Measurements from ENCODE around the gene TRAF1. TPM values are rescaled to one million over a fixed set of nuclear protein-coding genes. Genes with fewer than 3 reads are reported as not detected.

TRAF1 gene
- total RNA-seq, 1 donor: 2.2 TPM

DNA sequence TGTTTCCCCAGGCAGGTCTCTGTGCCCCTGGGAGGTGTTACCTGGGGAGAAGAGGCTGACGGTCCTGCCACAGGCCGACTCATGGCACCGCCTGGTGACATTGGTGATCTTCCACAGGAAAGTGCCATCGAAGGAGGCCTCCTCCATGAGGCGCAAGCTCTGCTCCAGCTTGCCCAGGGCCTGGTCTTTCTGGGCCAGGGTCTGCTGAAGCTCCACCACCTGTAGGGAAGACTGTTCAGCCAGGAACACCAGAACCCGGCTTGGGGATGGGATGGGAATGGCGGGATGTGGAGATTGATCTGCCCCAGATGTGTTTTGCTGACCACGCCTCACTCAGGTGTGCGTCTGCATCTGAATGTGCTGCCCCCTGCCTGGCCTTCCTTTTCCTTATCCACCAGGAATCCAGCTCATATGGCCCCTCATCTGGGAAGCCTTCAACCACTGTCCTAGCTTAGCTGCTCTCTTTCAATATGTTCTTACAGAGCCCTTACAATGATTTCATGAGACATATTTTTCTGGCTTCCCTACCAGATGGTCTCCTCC, 15.2 kb downstream of the TRAF1 start:
- no peak for DNase-seq (ENCODE audit: low read depth in 2 of 3, low spot score in 2 of 3)

DNA sequence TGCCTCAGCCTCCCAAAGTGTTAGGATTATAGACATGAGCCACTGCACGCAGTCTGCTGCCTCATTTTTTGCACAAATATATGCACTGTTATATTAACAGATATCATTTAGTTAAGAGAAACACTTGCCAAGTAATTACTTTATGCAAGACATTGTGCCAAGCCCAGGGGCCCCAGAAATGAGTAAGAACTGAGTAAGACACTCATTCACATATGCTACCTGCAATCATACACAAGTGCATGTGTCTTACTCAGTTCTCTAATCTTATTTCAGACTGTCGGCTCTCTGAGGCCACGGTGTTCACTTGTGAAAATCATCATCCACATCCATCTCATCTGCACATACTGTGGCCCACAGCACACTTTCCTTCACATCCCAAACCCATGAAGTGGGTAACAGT, 16.0 kb downstream of the TRAF1 start:
- DNase-seq (ENCODE audit: low read depth in 2 of 3, low spot score in 2 of 3): no peak

- DNase-seq (ENCODE audit: low read depth in 2 of 3, low spot score in 2 of 3): peak in 2 of 3 donors; percentile 44 to 74
Observed at GRCh38 chr9:120909904-120910303, 16.7 kb downstream of the TRAF1 start.

GRCh38 chr9:120905315-120906164, 21.1 kb downstream of the TRAF1 start:
- DNase-seq (ENCODE audit: low read depth in 2 of 3, low spot score in 2 of 3): no peak

DNA sequence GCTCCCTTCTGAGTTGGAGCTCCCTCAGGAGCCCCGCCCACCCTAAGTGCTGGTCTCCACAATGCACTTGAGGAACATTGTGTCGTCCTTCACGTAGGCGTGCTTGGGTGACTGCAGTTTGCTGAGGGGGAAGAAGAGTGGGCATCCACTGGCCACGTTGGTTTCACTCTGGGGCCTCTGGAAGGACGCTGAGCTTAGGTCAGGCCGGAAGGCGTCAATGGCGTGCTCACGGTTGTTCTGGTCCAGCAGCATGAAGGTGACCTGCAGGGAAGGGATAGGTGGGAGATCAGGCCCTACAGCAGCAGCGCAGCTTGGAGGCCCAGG, 21.7 kb downstream of the TRAF1 start:
- no peak for DNase-seq (ENCODE audit: low read depth in 2 of 3, low spot score in 2 of 3)

DNA sequence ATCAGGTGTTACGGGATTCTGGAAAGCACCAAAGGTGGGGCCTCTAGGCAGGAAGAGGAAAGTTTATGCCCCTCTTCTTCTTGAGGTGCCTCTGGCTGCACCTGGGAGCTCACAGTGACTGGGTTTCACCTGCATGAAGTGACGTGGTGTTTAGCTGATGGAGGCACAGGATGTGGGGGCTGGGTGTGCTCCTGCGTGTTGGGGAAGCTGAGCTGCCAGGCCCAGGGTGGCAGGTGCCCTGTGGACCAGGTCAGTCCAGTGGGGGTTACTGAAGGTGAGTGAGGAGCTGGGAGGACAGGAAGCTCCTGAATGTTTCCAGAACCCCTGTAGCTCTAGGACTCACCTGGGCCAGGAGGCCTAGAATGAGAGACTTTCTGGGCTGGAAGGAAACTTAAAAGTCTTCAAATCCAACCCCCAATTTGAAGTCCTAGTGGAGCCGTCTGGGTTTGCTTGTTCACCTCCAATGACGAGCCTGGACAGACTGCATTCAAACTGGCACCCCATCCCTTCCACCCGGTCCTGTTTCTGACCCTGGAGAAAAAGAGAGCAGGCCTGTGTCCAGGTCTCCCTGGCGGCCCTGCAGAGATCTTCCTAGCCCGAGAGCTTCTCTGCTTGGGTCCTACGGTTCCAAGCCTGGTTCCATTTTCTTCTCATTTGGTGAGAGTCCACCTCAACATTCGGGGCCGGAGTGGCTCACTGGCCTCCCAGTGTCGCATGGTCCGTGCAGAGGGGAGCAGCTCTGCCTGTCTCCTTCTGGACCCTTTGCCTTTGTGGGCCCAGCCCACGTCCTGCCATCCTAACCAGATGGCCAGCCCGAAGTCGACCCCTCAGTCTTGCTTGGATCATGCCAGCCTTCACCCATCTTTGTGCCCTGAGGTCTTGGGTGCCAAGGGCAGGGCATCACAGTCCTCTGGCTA, 22.3 kb downstream of the TRAF1 start:
- DNase-seq (ENCODE audit: low read depth in 2 of 3, low spot score in 2 of 3): peak in 1 of 3 donors; percentile 57

- no peak for DNase-seq (ENCODE audit: low read depth in 2 of 3, low spot score in 2 of 3)
Observed at GRCh38 chr9:120902569-120903535, 23.7 kb downstream of the TRAF1 start.

DNA sequence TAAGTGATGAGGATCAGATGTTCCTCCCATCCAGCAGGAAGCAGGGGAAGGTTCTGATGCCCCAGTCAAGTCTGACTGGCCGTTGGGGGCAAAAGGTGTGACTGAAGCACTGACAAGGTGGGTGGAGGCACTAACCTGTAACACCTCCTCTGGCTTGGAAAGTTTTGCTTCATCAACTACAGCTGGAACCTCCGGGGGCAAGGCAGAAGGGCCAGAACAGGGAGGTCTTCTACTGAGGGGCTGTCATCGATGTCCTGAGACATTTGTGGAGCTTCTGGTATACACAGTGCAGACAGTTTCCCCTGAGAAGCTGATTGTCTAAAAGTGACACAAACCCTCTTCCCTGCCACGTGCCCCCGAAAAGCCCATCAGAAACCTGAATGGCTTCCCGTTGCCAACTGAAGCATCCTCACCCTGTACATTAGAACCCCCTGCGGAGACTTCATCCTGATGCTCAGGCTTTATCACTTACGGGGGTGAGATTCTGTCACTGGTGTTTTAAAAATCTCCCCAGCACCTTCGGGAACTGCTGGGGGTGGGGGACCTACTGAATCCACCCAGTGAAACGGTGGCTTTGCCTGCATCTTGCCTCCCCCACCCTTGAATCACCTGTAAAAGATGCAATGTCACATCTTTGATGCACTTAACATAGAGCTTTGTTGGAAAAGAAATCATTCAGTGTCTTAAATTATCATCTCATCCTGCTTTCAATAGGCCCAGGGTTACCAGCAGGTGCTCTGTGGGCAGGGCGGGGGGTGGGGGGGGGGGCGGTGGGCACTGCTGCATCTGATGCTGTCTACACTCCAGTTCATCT, 24.6 kb downstream of the TRAF1 start:
- no peak for DNase-seq (ENCODE audit: low read depth in 2 of 3, low spot score in 2 of 3)

GRCh38 chr9:120900824-120901223, 25.8 kb downstream of the TRAF1 start:
- no peak for DNase-seq (ENCODE audit: low read depth in 2 of 3, low spot score in 2 of 3)

- no peak for DNase-seq (ENCODE audit: low read depth in 2 of 3, low spot score in 2 of 3)
Observed at GRCh38 chr9:120899490-120900068, 27.0 kb downstream of the TRAF1 start.

DNA sequence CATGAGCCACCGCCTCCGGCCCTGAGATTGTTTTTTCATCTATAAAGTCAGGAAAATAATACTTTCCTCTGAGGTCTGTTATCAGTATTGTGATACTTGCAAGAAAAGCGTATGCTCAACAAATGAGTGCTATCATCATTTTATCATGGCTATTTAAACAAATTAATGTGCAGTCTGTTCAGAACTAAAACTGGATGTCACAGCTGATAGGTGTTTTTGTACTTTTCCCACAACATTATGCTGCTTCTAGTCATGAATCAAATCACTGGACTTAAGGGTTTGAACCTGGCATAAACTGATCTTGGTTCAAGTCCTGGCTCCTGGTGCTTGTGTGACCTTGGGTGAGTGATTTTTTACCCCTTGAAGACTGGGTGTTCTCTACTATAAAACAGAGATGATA, 28.2 kb downstream of the TRAF1 start:
- no peak for DNase-seq (ENCODE audit: low read depth in 2 of 3, low spot score in 2 of 3)

DNA sequence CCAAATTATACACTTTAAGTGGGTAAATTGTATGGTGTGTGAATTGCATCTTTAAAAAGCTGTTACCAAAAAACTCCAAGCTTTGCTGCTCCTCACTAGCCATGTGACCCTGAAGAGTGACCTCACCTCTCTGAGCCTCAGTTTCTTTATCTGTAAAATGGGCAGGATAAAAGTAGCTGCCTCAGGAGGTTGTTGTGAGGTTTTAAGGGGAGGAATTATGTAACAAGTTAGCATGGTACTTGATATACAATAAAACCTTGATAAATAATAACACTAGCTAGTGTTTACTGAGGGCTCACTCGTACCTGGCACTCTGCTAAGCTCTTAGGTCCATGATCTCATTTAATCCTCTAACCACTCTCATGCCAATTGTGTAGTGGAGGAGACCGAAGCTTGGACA, 30.6 kb downstream of the TRAF1 start:
- DNase-seq (ENCODE audit: low read depth in 2 of 3, low spot score in 2 of 3): no peak

DNA sequence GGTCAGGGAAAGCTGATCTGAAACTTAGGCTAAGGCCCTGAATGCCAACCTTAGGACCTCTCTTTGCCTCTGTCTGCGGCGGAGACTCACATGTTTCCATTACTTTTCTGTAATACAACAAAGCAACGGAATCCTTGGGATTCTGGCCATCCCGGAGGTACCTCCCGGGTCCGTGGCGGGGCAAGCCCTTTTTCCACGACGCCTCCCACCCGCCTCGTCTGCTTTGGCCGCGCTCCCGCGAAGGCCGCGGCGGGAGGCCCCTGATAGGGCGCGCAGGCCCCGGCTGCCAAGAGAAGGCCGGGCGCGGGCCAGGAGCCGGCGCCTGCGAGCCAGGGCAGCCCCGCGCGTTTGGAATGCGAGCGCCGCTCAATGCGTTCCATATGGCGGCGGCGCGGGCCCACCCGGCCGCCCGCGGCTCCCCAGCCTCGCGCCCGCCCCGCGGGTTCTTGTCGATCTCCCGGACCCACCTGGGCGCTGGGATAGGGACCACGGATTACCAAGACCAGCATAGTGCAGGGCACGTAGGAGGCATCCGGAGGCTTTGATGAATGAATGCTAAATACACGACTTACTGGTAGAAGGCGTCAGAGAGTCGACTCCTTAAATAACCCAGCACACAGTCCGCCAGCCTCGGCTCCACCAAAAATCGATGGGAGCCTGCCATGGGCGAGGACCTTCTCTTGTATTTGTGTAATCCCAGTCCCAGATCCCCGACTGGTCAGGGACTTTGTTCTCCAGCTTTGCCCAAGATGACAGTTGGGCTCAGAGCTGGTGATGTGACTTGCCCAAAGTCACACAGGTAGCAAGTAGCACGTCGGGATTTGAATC, 32.1 kb downstream of the TRAF1 start:
- no peak for DNase-seq (ENCODE audit: low read depth in 2 of 3, low spot score in 2 of 3)

DNA sequence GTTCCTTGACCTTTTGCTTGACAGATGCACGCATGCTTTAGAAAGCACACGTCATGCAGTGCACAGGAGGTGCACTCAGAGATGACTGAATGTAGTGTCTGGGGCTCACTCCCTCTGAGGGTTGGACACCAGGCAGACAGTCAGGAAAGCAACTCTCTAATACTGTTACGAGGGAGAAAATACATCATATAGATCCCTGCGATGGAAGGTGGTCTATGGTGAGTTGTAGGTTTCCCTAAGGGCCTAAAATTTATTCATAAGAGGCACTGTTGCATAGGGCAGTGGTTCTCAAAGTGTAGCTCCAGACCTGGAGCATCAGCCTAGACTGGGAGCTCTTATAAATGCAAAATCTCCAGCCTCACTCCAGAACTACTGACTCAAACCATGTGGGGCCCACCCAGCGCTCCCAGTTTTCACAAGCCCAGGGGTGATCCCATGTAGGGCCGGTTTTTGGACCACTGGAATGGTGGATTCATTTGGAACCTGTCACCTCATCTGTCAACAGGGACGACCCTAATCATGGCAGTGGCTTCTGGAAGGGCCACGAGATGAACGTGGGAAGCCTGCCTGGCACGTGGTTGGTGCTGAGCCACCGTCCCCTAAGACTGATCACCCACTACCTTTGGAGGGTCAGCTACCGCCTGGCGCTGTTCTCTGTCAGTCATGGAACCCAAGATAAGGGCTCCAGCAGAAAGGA, 32.8 kb downstream of the TRAF1 start:
- no peak for DNase-seq (ENCODE audit: low read depth in 2 of 3, low spot score in 2 of 3)

DNA sequence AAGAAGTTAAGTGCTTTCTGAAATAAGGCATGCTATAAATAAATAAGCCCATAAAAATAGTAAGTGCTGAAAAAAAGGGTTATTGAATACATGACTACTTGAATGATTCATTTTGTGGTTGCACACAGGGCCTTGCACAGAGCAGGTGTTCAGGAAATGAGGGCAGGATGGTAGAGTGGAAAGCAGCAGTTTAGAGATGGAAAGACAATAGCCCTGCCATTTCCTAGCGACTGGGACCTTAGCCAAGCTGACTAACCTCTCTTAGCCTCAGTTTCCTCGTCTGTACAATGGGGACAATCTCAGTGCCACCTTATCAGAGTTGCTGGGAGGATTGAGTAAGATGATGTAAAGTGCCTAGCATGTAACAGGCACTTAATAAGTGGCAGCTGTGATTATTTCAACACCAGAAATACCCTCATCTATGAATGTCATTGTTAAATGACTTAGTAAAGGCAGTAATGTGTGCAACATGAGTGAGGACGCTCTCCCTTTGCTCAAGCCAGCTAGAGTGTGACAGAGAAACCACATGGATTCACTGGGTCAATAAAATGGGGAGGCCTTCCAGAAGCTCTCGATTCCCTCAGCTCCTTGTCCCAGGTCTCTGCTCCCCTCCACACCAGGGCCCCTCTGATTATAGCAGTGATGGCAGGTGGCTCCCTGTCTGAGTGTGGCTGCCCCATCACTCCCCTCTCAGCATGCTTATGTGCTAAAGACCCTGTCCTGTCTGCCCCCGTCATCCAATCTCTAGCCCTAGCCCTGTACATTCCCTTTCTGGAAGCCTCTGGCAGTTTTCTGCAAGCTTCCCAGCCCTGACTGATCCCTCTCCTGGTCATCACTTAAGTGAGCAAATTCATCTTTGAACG, 33.6 kb downstream of the TRAF1 start:
- peak in 2 of 3 donors; percentile 91 to 98 for DNase-seq (ENCODE audit: low read depth in 2 of 3, low spot score in 2 of 3)

- no peak for DNase-seq (ENCODE audit: low read depth in 2 of 3, low spot score in 2 of 3)
Observed at GRCh38 chr9:120891884-120892747, 34.5 kb downstream of the TRAF1 start.
